ENCODE results near the gene ECI2.

DNA sequence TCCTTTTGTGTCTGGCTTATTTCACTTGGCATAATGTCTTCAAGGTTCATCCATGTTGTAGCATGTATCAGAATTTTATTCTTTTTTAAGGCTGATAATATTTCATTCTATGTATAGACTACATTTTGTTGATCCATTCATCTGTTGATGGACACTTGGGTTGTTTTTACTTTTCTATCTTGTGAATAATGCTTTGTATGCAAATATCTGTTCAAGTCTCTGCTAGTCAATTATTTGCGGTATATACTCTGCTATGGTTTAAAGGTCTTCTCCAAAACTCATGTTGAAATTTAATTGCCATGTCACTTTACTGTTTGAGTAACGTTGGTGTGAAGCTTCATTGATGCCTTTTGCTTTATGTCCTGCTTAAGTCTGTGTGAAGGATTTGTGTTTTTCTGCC is 27.5 kb downstream of the ECI2 start:
- TF ChIP-seq EZH2phosphoT487 (IDR thresholded peaks at IDR 0.05; ENCODE audit: borderline replicate concordance, low read depth) (no peak), SIN3A (IDR thresholded peaks at IDR 0.05; ENCODE audit: borderline replicate concordance, low read depth, low read length) (no peak), YY1 (IDR thresholded peaks at IDR 0.05; ENCODE audit: low read depth) (no peak), EP300 (IDR thresholded peaks at IDR 0.05; ENCODE audit: borderline replicate concordance in 1 of 2, low read depth in 1 of 2, low read length in 1 of 2) (no peak), NRF1 (IDR thresholded peaks at IDR 0.05; ENCODE audit: low read depth, low read length) (no peak), RCOR1 (IDR thresholded peaks at IDR 0.05; ENCODE audit: low read length) (no peak), TAF1 (IDR thresholded peaks at IDR 0.05; ENCODE audit: borderline replicate concordance, low read depth, low read length) (no peak), TCF12 (IDR thresholded peaks at IDR 0.05) (no peak), RFX5 (IDR thresholded peaks at IDR 0.05; ENCODE audit: low read length) (no peak), RAD21 (IDR thresholded peaks at IDR 0.05; ENCODE audit: low read length) (no peak), NFIC (IDR thresholded peaks at IDR 0.05; ENCODE audit: borderline replicate concordance) (no peak), FOXM1 (IDR thresholded peaks at IDR 0.05; ENCODE audit: low read depth) (no peak)
- TF ChIP-seq, protein P1, sequence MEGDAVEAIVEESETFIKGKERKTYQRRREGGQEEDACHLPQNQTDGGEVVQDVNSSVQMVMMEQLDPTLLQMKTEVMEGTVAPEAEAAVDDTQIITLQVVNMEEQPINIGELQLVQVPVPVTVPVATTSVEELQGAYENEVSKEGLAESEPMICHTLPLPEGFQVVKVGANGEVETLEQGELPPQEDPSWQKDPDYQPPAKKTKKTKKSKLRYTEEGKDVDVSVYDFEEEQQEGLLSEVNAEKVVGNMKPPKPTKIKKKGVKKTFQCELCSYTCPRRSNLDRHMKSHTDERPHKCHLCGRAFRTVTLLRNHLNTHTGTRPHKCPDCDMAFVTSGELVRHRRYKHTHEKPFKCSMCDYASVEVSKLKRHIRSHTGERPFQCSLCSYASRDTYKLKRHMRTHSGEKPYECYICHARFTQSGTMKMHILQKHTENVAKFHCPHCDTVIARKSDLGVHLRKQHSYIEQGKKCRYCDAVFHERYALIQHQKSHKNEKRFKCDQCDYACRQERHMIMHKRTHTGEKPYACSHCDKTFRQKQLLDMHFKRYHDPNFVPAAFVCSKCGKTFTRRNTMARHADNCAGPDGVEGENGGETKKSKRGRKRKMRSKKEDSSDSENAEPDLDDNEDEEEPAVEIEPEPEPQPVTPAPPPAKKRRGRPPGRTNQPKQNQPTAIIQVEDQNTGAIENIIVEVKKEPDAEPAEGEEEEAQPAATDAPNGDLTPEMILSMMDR (IDR thresholded peaks at IDR 0.05), result no peak
- TF ChIP-seq, protein P2, sequence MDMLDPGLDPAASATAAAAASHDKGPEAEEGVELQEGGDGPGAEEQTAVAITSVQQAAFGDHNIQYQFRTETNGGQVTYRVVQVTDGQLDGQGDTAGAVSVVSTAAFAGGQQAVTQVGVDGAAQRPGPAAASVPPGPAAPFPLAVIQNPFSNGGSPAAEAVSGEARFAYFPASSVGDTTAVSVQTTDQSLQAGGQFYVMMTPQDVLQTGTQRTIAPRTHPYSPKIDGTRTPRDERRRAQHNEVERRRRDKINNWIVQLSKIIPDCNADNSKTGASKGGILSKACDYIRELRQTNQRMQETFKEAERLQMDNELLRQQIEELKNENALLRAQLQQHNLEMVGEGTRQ (IDR thresholded peaks at IDR 0.05; ENCODE audit: borderline replicate concordance, low read depth, low read length), result no peak
